Measurements from ENCODE around the gene PRR18. TPM values are rescaled to one million over a fixed set of nuclear protein-coding genes. Genes with fewer than 3 reads are reported as not detected.

The PRR18 gene
- total and polyA plus RNA-seq, 10 donors, result 0.03 to 0.30 (median 0.18) TPM; not detected in 6

DNA sequence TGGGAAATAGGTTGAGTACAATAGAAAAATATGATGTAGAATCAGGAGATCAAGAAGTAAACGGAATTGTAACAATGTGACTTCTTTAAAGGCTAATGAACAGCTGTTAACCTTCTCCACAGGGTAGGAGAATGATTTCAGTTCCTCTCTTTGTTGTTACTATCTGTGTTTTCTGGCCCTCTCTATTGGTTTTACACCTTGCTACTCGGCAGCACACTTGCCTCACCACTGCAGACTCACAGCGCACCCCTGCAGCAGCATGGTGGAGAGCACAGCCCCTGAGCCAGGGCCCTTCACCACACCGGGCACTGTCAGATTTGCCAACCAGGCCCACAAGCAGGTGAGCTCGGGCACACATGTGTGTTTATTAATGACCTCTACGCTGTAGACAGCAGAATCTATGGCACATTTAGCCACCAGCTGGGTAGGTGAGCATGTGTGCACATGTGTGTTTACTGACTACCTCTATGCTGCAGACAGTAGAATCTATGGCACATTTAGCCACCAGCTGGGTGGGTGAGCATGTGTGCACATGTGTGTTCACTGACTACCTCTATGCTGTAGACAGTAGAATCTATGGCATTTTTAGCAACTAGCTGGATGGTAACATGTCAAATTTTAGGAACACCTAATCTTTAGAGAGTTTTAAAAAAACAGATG lies 17.3 kb upstream of the PRR18 start:
- 76 to 88% (median 80%) methylated on average over 6 of the region's 6 CpGs for WGBS, 5 donors
- intact Hi-C loops (cut with DNase I; ENCODE audit: low total_unique reads), result no loop called here
- peaks cover 4 to 28% (median 5%) of the 10 kb centered on the region in 6 donors for H3K4me1 ChIP-seq
- no peaks in the 10 kb centered on the region for H3K9me3 ChIP-seq
- peak; percentile 62 for DNase-seq
- H3K4me3 ChIP-seq, result no peak overlapping the region
- TF ChIP-seq POLR2AphosphoS5 (IDR thresholded peaks at IDR 0.05) (peak in 1 of 3 donors; percentile 22), POLR2A (IDR thresholded peaks at IDR 0.05) (no peak)
- TF ChIP-seq, protein P1, sequence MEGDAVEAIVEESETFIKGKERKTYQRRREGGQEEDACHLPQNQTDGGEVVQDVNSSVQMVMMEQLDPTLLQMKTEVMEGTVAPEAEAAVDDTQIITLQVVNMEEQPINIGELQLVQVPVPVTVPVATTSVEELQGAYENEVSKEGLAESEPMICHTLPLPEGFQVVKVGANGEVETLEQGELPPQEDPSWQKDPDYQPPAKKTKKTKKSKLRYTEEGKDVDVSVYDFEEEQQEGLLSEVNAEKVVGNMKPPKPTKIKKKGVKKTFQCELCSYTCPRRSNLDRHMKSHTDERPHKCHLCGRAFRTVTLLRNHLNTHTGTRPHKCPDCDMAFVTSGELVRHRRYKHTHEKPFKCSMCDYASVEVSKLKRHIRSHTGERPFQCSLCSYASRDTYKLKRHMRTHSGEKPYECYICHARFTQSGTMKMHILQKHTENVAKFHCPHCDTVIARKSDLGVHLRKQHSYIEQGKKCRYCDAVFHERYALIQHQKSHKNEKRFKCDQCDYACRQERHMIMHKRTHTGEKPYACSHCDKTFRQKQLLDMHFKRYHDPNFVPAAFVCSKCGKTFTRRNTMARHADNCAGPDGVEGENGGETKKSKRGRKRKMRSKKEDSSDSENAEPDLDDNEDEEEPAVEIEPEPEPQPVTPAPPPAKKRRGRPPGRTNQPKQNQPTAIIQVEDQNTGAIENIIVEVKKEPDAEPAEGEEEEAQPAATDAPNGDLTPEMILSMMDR (IDR thresholded peaks at IDR 0.05 in 8 of 11, conservative IDR thresholded peaks at IDR 0.05 in 3 of 11), result no peak
- no peak overlapping the region for H3K27ac ChIP-seq
- H3K27me3 ChIP-seq (replicated peaks in 1 of 7), result no peaks in the 10 kb centered on the region
- H3K36me3 ChIP-seq, result peaks cover 0 to 97% (median 75%) of the 10 kb centered on the region in 6 donors

- H3K36me3 ChIP-seq, result peaks cover 0 to 100% (median 76%) of the 10 kb centered on the region in 6 donors
- TF ChIP-seq, protein P1 (IDR thresholded peaks at IDR 0.05 in 8 of 11, conservative IDR thresholded peaks at IDR 0.05 in 3 of 11), result no peak
- no peak for TF ChIP-seq POLR2A (IDR thresholded peaks at IDR 0.05)
- TF ChIP-seq POLR2AphosphoS5 (IDR thresholded peaks at IDR 0.05), result no peak
- DNase-seq, result no peak
- H3K4me1 ChIP-seq, result peaks cover 0 to 16% (median 0%) of the 10 kb centered on the region in 6 donors
- no peak overlapping the region for H3K4me3 ChIP-seq
- 85 to 92% (median 88%) methylated on average over 5 of the region's 5 CpGs for WGBS, 5 donors
- no peaks in the 10 kb centered on the region for H3K9me3 ChIP-seq
- intact Hi-C loops (cut with DNase I; ENCODE audit: low total_unique reads), result no loop called here
- no peaks in the 10 kb centered on the region for H3K27me3 ChIP-seq (replicated peaks in 1 of 7)
- no peak overlapping the region for H3K27ac ChIP-seq
Observed at GRCh38 chr6:166323395-166323794, 15.2 kb upstream of the PRR18 start.

DNA sequence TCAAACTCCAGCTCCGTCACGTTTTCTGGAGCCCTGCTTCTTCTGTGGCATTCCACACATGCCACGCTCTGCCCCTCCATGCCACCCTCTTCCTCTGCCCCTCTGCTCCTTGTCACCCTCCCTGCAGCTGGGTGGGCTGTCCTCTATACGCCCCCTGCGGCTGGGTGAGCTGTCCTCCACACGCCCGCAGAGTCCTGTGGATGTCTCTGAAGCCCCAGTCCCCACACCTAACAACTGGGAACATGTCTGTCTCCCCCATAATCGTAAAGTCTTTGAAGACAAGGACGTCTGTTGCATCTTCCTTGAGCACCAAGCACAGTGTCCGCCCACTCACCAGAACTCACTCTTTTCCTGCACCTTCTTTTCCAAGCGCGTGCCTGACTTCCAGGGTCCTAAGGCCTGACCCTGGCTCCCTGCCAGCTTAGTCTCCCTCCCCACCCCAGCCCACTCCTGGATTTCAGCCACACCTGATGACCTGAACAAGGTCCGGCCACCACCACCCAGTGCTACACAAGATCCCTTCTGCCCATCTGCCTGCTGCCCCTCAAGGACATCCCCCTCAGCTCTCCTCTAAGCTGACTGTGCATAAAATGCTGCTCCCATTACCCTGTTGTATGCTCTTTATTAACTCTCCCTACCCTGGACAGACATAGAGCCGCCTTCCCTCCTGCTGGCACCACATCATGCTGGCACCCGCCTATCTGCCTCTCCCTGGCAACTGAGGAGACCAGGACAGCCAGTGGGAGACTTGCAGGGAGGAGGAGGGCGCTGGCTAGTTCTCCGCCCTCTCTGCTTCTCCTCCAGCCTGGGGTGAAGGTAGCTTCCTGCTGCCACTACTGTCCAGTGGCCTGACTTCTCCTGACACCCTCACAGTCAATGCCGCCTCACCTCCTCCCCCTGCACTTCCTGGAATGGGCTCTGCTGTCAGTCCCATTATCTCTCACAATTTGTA lies 10.7 kb upstream of the PRR18 start:
- Histone ChIP-seq H3K36me3 (peaks cover 0 to 61% (median 41%) of the 10 kb centered on the region in 6 donors), H3K27ac (no peak overlapping the region), H3K27me3 (replicated peaks in 1 of 7) (no peaks in the 10 kb centered on the region), H3K4me1 (no peaks in the 10 kb centered on the region), H3K4me3 (no peak overlapping the region), H3K9me3 (no peaks in the 10 kb centered on the region)
- intact Hi-C loops (cut with DNase I; ENCODE audit: low total_unique reads), result no loop called here
- DNase-seq, result no peak
- 84 to 87% (median 85%) methylated on average over 18 of the region's 18 CpGs for WGBS, 5 donors
- TF ChIP-seq POLR2AphosphoS5 (IDR thresholded peaks at IDR 0.05) (peak in 1 of 3 donors; percentile 24), POLR2A (IDR thresholded peaks at IDR 0.05) (no peak)

GRCh38 chr6:166318227-166318626 lies 10.0 kb upstream of the PRR18 start:
- TF ChIP-seq POLR2A (IDR thresholded peaks at IDR 0.05) (no peak), POLR2AphosphoS5 (IDR thresholded peaks at IDR 0.05) (no peak)
- TF ChIP-seq, protein P1 (IDR thresholded peaks at IDR 0.05 in 8 of 11, conservative IDR thresholded peaks at IDR 0.05 in 3 of 11), result no peak
- intact Hi-C loops (cut with DNase I; ENCODE audit: low total_unique reads), result no loop called here
- 82 to 87% (median 86%) methylated on average over 14 of the region's 14 CpGs for WGBS, 5 donors

More at GRCh38 chr6:166318227-166318626, 10.0 kb upstream of the PRR18 start:
- H3K9me3 ChIP-seq, result no peaks in the 10 kb centered on the region
- peaks cover 0 to 54% (median 37%) of the 10 kb centered on the region in 6 donors for H3K36me3 ChIP-seq
- no peak overlapping the region for H3K27ac ChIP-seq
- no peak overlapping the region for H3K4me3 ChIP-seq
- no peak for DNase-seq
- no peaks in the 10 kb centered on the region for H3K4me1 ChIP-seq
- H3K27me3 ChIP-seq (replicated peaks in 1 of 7), result no peaks in the 10 kb centered on the region

All from spleen (tissue), 11 donors.